ENCODE measurements around the gene ZNF708.
"Not testable (repeated sequence)": the region's sequence is repeated elsewhere in the genome, so short reads cannot be mapped to it uniquely, and the experiment has no call there.

DNA sequence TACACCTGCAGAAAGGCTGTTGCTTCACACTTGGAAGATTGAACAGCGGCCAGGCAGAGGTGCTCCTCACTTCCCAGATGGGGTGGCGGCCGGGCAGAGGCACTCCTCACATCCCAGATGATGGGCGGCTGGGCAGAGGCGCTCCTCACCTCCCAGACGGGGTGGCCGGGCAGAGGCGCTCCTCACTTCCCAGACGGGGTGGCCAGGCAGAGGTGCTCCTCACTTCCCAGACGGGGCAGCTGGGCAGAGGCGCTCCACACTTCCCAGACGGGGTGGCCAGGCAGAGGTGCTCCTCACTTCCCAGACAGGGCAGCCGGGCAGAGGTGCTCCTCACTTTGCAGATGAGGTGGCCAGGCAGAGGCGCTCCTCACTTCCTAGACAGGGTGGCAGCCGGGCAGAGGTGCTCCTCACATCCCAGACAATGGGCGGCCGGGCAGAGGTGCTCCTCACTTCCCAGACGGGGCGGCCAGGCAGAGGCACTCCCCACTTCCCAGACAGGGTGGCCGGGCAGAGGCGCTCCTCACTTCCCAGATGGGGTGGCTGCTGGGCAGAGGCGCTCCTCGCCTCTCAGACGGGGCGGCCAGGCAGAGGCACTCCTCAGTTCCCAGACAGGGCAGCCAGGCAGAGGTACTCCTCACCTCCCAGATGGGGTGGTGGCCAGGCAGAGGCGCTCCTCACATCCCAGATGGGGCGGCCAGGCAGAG lies 69.6 kb downstream of the ZNF708 start:
- TF ChIP-seq, protein P1, sequence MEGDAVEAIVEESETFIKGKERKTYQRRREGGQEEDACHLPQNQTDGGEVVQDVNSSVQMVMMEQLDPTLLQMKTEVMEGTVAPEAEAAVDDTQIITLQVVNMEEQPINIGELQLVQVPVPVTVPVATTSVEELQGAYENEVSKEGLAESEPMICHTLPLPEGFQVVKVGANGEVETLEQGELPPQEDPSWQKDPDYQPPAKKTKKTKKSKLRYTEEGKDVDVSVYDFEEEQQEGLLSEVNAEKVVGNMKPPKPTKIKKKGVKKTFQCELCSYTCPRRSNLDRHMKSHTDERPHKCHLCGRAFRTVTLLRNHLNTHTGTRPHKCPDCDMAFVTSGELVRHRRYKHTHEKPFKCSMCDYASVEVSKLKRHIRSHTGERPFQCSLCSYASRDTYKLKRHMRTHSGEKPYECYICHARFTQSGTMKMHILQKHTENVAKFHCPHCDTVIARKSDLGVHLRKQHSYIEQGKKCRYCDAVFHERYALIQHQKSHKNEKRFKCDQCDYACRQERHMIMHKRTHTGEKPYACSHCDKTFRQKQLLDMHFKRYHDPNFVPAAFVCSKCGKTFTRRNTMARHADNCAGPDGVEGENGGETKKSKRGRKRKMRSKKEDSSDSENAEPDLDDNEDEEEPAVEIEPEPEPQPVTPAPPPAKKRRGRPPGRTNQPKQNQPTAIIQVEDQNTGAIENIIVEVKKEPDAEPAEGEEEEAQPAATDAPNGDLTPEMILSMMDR (IDR thresholded peaks at IDR 0.05) = not testable (repeated sequence)
- TF ChIP-seq POLR2A (IDR thresholded peaks at IDR 0.05) = not testable (repeated sequence)
